Occipital lobe (tissue), 2 donors: ENCODE measurements around the gene CUBN. TPM values are rescaled to one million over a fixed set of nuclear protein-coding genes. Genes with fewer than 3 reads are reported as not detected.

Experiments
- DNase-seq: peaks from one replicate; lab custom pipeline; 2025; lab: John Stamatoyannopoulos, UW
- total RNA-seq: library from RNA; depleted of rRNA; stranded (reverse); fragments of >200 nt; gene quantifications from one replicate; pipeline ENCODE4 v1.2.3, GENCODE V29; 2014

The CUBN gene
- total RNA-seq, 1 donor from 2014 or later = 2.3 TPM

- DNase-seq = no peak
Observed at GRCh38 chr10:17109046-17109445, 20.6 kb downstream of the CUBN start.

- DNase-seq = no peak
Observed at GRCh38 chr10:17106991-17107390, 22.6 kb downstream of the CUBN start.

DNA sequence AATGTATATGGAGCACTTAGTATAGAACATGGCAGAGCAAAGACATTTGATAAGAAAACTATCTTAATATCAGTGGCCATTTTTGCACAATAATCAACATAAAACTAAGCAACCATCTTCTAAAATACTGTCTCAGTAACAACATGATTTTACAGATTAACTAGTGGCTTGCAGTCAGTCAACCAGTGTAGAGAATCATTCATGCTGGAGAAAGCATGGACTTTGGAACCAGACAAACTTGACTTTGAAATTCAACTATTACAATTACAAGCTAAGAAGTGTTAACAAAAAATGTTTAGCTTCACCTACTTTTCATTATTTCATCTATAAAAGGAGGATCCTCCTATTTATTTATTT lies 27.7 kb downstream of the CUBN start:
- no peak for DNase-seq

DNA sequence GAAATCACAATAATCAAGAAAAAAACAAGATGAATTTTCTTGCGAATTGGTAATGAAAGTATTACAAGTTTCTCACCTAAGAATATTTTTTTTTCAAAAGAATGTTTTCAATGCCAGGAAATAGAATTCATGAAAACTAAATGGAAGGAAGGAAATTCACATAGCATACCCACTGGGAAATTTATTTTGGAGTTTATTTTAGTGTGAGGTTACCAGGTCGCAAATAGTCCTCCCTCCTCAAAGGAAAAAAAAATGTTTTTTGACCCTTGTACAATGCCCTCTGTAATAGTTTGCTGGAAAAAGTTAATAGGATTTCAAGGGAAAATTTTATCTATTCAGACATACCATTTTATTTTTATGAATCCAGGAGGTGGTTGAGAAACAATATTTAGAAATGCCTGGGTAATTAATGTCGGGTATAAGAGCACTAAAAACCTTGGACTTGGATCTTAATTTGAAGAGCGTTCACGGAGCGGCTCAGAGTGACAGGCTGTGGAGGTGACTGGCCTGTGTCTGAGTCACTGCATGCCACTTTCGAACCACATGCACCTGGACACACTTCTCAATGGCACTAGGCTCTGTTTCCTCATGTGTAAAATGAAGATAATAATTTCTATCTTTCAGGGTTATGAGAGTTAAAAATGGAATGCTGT lies 28.2 kb downstream of the CUBN start:
- DNase-seq = no peak

DNA sequence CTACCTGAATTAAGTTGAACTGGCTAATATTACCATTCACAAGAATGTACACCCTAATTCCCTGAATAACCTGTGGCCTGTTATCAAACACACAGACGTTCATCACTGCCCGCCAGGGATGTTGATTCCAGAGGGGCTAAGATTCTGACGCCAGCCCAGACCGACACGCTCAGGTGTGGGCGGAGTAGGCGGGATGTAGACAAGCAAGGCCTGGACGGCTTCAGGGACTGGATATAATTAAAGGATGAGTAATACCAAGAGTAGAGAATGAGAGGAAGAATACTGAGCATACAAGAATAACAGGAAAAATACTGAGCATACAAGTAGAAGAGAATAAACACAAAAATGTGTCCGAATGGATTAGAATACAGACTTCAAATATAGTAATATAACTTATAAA lies 29.0 kb downstream of the CUBN start:
- no peak for DNase-seq

GRCh38 chr10:17098012-17098411 lies 31.6 kb downstream of the CUBN start:
- no peak for DNase-seq

DNA sequence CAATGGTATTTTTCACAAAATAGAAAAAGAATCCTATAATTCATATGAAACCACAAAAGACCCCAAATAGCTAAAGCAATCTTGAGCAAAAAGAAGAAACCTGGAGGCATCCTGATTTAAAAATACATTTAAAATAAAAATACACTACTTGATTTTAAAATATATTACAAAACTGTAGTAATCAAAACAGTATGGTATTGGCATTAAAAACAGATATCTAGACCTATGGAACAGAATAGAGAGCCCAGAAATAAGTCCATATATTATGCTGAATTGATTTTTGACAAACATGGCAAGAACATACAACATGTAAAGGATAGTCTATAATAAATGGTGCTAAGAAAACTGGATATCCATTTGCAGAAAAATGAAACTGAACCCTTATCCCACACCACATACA lies 34.8 kb downstream of the CUBN start:
- no peak for DNase-seq

DNA sequence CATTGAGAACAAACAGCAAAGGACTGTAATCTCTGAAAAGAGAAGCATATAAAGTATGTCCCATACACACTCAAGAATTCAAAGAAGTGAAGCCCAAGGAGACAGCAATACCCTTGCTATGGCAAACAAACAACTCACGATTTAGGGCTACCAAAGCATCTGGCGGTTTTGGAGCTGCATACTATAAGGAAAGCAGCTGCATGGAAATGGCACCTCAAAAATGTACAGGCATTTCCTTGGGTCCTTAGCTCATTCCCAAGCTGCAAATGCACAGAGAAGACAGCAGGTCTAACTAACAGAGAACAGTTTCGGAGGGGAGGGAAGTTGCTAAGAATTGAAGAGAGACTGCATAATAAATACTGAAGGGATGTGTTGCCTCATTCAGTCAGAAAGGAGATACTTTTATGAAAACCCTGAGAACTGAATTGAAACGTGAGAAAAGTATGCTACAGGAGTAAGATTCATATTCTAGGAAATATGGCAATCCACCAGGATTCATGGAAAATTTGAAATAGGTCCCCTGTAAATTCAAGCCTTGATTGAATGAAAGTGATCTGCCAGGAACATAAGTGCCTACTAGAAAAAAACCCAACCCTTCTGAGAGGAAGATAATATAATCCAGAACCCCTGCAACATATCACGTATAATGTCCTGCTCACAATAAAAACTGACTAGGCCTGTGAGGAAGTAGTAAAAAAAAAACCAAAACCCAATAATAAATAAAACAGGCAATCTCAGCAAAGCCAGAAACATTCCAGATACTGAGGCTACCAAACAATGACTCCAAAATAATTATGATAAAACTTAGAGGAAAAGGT lies 36.4 kb downstream of the CUBN start:
- DNase-seq = no peak

DNA sequence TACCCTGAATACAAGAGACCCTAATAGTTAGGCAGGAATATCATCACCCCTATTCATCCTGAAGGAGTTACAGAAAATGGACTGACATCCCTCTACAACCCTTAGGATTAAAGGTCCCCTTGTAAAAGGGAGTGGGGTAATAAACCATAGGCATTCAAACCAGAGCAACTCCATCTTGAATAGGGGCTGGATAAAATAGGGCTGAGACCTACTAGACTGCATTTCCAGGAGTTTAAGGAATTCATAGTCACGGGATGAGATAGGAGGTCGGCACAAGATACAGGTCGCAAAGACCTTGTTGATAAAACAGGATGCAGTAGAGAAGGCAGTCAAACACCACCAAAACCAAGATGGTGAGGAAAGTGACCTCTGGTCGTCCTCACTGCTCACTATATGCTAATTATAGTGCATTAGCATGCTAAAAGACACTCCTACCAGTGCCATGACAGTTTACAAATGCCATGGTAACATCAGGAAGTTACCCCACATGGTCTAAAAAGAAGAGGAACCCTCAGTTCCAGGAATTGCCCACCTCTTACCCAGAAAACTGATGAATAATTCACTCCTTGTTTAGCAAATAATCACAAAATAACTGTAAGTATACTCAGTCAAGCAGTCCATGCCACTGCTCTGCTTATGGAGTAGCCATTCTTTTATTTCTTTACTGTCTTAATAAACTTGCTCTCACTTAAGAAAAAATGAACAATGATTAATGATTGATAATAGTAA lies 37.2 kb downstream of the CUBN start:
- DNase-seq = no peak

DNA sequence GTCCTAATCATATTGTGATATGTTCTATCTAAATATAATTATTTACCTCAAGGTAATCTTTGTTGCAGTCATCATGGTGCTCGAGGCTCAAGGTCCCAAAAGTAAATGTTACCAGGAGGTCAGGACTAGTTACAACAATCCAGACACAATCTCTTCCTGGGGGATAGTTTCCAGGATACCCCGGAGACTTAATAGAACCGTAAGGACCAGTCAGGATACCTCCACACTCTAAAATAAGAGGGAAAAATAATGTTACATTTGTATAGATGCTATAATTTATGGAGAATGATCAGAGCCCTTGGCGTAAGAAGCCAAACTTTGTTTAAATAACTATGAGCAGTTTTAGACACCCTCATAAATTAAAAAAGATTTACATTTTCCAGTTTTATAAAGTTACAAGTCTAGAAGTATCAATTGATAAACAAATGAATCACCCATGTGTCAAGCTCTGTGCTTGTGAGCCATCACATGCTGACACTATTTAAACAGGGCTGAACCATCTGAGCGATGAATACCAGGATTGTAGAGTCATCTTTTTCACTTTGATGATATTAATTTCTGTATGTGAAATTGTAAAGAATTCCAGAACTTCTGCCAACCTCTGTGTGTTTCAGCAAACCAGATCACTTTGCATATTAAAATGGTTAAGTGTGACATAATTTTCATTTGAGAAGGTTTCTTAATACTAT lies 41.3 kb downstream of the CUBN start:
- DNase-seq = no peak

DNA sequence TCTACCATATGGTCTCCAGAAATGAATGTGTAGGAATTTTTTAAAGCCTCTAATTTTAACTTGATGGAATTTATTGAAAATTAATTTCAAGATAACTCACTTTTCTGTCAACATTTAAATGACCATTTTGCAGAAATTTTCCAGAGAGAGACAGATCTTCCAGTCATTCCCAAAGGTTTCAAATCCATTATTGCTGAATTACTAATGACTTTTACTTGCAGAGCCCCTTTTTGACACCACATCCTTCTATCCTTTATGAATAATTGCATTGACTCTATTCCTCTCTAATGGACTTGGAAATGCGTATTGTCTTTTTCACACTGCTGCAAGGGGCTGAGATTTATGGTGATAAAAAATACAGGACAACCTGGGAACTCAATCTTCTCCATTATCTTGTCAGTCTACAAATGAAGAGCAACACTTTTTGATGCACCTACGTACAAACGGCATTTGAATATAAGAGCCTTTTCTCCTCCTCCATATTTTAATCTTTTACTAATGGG lies 42.7 kb downstream of the CUBN start:
- DNase-seq = no peak

DNA sequence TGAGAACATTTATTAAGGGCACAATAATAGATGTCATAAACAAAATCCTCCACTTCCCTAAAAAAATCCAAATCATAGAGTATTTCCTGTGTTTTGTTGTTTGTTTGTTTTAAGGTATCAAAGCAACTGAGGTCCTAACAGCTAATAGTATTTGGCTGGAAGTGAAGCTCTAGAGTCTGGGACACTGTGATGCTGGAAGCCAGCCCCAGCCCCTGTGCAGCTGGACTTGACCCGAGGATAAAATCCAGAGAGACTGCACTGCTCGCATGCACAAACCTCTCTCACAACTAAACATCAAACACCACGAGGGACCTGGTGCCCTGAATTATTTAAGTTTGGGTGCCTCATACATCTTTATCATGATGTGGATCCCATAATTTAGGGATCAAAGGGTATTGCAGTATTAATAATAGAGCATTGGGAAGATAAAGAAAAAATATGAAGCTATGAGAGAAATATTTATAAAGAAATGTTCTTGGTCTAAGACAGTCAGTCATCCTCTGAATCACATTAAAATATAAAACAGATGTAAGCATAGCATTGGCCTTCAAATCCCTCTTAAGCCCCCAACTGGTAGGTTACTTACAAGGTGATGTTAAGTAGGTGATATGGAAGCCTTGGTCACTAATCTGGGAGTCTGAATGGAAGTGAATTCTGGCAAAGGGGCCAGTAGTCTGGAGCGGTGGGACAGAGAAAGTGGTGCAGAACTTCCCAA lies 44.4 kb downstream of the CUBN start:
- no peak for DNase-seq

GRCh38 chr10:17084258-17084657 lies 45.4 kb downstream of the CUBN start:
- DNase-seq = no peak

- DNase-seq = no peak
Observed at GRCh38 chr10:17081431-17081830, 48.2 kb downstream of the CUBN start.

GRCh38 chr10:17077890-17078289 lies 51.7 kb downstream of the CUBN start:
- DNase-seq = no peak

GRCh38 chr10:17077346-17077781 lies 52.2 kb downstream of the CUBN start:
- DNase-seq = no peak

DNA sequence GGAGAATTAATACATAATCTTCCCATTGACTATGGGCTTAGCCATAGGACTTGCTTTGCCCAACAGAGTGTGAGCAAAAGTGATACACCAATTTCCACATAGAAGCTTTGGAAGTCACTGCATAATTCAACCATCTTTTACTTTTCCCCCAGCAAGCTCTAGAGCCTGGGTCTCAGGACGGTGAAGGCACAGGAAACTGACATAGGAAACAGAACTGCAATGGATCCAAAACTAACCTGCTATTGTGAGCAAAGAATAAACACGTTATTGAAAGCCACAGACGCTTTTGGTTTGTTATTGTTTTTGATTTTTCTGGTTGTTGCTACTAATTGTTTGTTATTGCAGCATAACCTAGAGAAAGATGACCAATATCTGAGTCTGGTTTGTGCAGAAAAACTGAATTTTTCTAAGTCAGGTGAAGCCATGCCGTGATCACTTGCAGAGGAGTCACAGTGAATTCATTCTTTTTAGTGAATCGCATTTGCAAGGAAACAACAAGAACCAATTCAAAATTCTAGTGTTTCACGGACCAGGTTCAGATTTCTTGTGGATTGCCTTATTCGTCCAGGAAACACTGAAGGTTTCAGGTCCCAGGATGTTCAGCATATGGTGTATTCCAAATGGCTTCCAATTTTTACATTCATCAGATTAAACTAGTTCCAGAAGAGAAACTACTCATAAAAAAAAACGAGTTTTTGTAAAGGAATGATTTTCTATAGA lies 52.8 kb downstream of the CUBN start:
- DNase-seq = no peak

GRCh38 chr10:17075533-17076359 lies 53.9 kb downstream of the CUBN start:
- no peak for DNase-seq

DNA sequence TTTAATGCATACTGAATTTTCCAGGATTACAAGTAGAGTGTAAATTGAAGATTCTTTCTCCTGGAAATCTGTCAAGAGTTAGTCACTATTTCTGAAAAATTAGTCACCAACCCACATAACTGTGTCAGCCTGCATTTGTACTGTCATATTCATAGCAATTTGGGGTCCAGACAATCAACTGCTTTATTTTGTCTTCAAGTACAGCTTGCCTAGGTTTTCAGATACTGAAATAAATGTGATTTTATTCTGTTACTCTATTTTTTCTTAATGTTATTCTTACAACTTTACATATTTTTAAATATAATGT lies 55.1 kb downstream of the CUBN start:
- DNase-seq = no peak
